Panc1 (cell line): Measurements from ENCODE around the gene PLXNA2. TPM values are rescaled to one million over a fixed set of nuclear protein-coding genes. Genes with fewer than 3 reads are reported as not detected.

ENCODE experiments used
- ATAC-seq: fragments of 200-7000 bp; cut with Tn5 transposase; 2 replicates; pipeline ENCODE4 v1.9.1; 2020; ENCODE audit warnings: mild to moderate bottlenecking, moderate library complexity
- BruUV-seq: library from RNA; stranded (reverse); fragments of 400-500 nt; replicated peaks from 2 replicates; lab custom pipeline; 2021; lab: Mats Ljungman, UMichigan
- CTCF ChIA-PET: fragments of 300-600 bp; sonication (Branson Sonifier 250); formaldehyde crosslinking; loops from one replicate; lab custom pipeline; 2022; ENCODE audit warnings: antibody characterized with exemption; lab: Charles Lee
- POLR2A ChIA-PET: fragments of 300-600 bp; sonication (Branson Sonifier 250); formaldehyde crosslinking; loops from one replicate; lab custom pipeline; 2022; ENCODE audit warnings: antibody characterized with exemption; lab: Charles Lee
- DNase-seq: peaks from one replicate; pipeline ENCODE4 v3.0.0-alpha.2; 2010; ENCODE audit warnings: low read depth, low spot score
- H3K27ac ChIP-seq: 2 replicates; pipeline ENCODE4 v1.5.1; 2011; ENCODE audit warnings: mild to moderate bottlenecking, low read length, inconsistent platforms
- H3K27me3 ChIP-seq: fragments of 200-500 bp; sonication (Bioruptor generic); 2 replicates; pipeline ENCODE4 v1.6.0; 2014; ENCODE audit warnings: low read length, inconsistent platforms; ENCODE audit not compliant: control insufficient read depth, insufficient read depth
- H3K36me3 ChIP-seq: fragments of 200-500 bp; sonication (Bioruptor generic); 2 replicates; pipeline ENCODE4 v1.5.1; 2014; ENCODE audit warnings: inconsistent platforms, mild to moderate bottlenecking, low read length, moderate library complexity; ENCODE audit not compliant: control insufficient read depth, insufficient read depth
- H3K4me1 ChIP-seq: 2 replicates; pipeline ENCODE4 v1.5.1; 2011; ENCODE audit warnings: inconsistent platforms, mild to moderate bottlenecking, low read length, moderate library complexity; ENCODE audit not compliant: control insufficient read depth, insufficient read depth
- H3K4me3 ChIP-seq, 2 experiments: 2 replicates each; pipeline ENCODE4 v1.5.1; 2011 to 2012; ENCODE audit warnings: low read depth in 2 of 2, low read length in 2 of 2, mild to moderate bottlenecking in 2 of 2, inconsistent platforms in 1 of 2, moderate library complexity in 1 of 2
- H3K9me3 ChIP-seq: fragments of 200-500 bp; sonication (Bioruptor generic); 2 replicates; pipeline ENCODE4 v1.5.1; 2014; ENCODE audit warnings: low read depth, mild to moderate bottlenecking, inconsistent platforms, low read length, moderate library complexity; ENCODE audit not compliant: control insufficient read depth, insufficient read depth
- POLR2AphosphoS5 ChIP-seq: IDR thresholded peaks from 2 replicates; pipeline ENCODE4 v1.6.1; 2012; ENCODE audit warnings: mild to moderate bottlenecking, low read depth, low read length, moderate library complexity
- SIN3A ChIP-seq: IDR thresholded peaks from 2 replicates; pipeline ENCODE4 v1.6.1; 2012; ENCODE audit warnings: low read depth, mild to moderate bottlenecking, low read length, moderate library complexity, borderline replicate concordance; ENCODE audit not compliant: insufficient read depth
- TCF7L2 ChIP-seq: IDR thresholded peaks from 2 replicates; pipeline ENCODE4 v1.6.1; 2011; ENCODE audit warnings: mild to moderate bottlenecking, low read depth, low read length, inconsistent platforms
- in situ Hi-C: cut with HindIII; loops from 2 replicates; pipeline ENCODE4 v1.10.0; 2016; ENCODE audit warnings: low sequenced_read_pairs, low pct_unique_long_range_greater_than_20kb
- intact Hi-C: fragments of 100-400 bp; cut with micrococcal nuclease; formaldehyde crosslinking; loops from one replicate; pipeline ENCODE4 v1.10.0; 2022; ENCODE audit not compliant: unreplicated experiment
- total RNA-seq: library from RNA; stranded (reverse); gene quantifications from one replicate; pipeline ENCODE4 v1.2.1, GENCODE V29; 2021; ENCODE audit not compliant: unreplicated experiment
- TF ChIP-seq, protein P1 (sequence below), 2 experiments: IDR thresholded peaks; 2 replicates each; pipeline ENCODE4 v1.6.1; 2011 to 2012; ENCODE audit warnings: low read depth in 2 of 2, control low read depth in 1 of 2, low read length in 1 of 2, mild to moderate bottlenecking in 1 of 2, moderate library complexity in 1 of 2; ENCODE audit not compliant: insufficient read depth in 1 of 2
- TF ChIP-seq, protein P2 (sequence below): fragments of 450-650 bp; IDR thresholded peaks from 2 replicates; pipeline ENCODE4 v1.5.1; 2017; ENCODE audit warnings: mild to moderate bottlenecking

The PLXNA2 gene
- total RNA-seq, 1 experiment from 2014 or later: 0.98 TPM

GRCh38 chr1:208218237-208219097 is 25.7 kb downstream of the PLXNA2 start:
- in situ Hi-C loops: no loop called here
- TF ChIP-seq, protein P1, sequence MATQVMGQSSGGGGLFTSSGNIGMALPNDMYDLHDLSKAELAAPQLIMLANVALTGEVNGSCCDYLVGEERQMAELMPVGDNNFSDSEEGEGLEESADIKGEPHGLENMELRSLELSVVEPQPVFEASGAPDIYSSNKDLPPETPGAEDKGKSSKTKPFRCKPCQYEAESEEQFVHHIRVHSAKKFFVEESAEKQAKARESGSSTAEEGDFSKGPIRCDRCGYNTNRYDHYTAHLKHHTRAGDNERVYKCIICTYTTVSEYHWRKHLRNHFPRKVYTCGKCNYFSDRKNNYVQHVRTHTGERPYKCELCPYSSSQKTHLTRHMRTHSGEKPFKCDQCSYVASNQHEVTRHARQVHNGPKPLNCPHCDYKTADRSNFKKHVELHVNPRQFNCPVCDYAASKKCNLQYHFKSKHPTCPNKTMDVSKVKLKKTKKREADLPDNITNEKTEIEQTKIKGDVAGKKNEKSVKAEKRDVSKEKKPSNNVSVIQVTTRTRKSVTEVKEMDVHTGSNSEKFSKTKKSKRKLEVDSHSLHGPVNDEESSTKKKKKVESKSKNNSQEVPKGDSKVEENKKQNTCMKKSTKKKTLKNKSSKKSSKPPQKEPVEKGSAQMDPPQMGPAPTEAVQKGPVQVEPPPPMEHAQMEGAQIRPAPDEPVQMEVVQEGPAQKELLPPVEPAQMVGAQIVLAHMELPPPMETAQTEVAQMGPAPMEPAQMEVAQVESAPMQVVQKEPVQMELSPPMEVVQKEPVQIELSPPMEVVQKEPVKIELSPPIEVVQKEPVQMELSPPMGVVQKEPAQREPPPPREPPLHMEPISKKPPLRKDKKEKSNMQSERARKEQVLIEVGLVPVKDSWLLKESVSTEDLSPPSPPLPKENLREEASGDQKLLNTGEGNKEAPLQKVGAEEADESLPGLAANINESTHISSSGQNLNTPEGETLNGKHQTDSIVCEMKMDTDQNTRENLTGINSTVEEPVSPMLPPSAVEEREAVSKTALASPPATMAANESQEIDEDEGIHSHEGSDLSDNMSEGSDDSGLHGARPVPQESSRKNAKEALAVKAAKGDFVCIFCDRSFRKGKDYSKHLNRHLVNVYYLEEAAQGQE (IDR thresholded peaks at IDR 0.05; ENCODE audit: insufficient read depth in 1 of 2, low read depth in 2 of 2, low read length in 1 of 2): no peak
- TF ChIP-seq TCF7L2: no peak
- no peak for TF ChIP-seq POLR2AphosphoS5
- TF ChIP-seq, protein P2, sequence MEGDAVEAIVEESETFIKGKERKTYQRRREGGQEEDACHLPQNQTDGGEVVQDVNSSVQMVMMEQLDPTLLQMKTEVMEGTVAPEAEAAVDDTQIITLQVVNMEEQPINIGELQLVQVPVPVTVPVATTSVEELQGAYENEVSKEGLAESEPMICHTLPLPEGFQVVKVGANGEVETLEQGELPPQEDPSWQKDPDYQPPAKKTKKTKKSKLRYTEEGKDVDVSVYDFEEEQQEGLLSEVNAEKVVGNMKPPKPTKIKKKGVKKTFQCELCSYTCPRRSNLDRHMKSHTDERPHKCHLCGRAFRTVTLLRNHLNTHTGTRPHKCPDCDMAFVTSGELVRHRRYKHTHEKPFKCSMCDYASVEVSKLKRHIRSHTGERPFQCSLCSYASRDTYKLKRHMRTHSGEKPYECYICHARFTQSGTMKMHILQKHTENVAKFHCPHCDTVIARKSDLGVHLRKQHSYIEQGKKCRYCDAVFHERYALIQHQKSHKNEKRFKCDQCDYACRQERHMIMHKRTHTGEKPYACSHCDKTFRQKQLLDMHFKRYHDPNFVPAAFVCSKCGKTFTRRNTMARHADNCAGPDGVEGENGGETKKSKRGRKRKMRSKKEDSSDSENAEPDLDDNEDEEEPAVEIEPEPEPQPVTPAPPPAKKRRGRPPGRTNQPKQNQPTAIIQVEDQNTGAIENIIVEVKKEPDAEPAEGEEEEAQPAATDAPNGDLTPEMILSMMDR: no peak
- POLR2A ChIA-PET: no interaction called here

DNA sequence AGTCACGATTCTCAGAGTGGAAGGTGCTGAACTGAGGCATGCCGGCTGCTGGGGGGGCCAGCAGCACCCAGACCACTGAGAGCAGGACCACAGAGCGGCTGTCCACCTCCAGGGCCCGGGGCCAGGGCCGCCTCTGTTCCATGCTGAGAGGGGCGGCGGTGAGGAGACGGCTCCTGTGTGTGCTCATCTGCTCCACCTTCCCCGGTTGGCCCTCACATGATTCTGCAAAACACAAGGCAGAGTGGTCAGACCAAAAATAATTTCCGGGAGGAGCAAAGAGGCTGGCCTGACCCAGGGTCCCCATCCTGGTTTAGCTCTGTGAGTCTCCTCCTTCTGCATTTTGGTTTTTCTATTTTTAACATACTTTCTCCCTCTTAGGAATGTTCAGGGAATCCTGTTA is 26.4 kb downstream of the PLXNA2 start:
- Histone ChIP-seq H3K4me3 (no peak overlapping the region), H3K4me1 (no peaks in the 10 kb centered on the region), H3K27me3 (no peaks in the 10 kb centered on the region), H3K36me3 (no peaks in the 10 kb centered on the region), H3K27ac (no peak overlapping the region), H3K9me3 (no peaks in the 10 kb centered on the region)
- CTCF ChIA-PET: no interaction called here
- intact Hi-C loops: no loop called here
- no peak for ATAC-seq
- POLR2A ChIA-PET: no interaction called here
- in situ Hi-C loops: no loop called here
- no TSS peak for BruUV-seq
- TF ChIP-seq, protein P1 (IDR thresholded peaks at IDR 0.05; ENCODE audit: insufficient read depth in 1 of 2, low read depth in 2 of 2, low read length in 1 of 2): no peak
- TF ChIP-seq, protein P2: no peak
- TF ChIP-seq SIN3A (no peak), POLR2AphosphoS5 (no peak), TCF7L2 (no peak)
- DNase-seq: no peak

More at GRCh38 chr1:208218237-208219097, 25.7 kb downstream of the PLXNA2 start:
- ATAC-seq (no peak), DNase-seq (no peak)
- H3K27ac ChIP-seq: no peak overlapping the region
- H3K27me3 ChIP-seq: no peaks in the 10 kb centered on the region; the same call in 1 of the 2 replicates
- intact Hi-C loops: no loop called here
- no peaks in the 10 kb centered on the region for H3K36me3 ChIP-seq
- BruUV-seq: no TSS peak
- CTCF ChIA-PET: no interaction called here
- no peak overlapping the region for H3K4me3 ChIP-seq
- no peaks in the 10 kb centered on the region for H3K4me1 ChIP-seq
- H3K9me3 ChIP-seq: no peaks in the 10 kb centered on the region
